Testis (tissue), 2 donors: ENCODE measurements around the gene FAM78A.

Experiments
- POLR2A ChIP-seq: fragments of 450-650 bp; IDR thresholded peaks from one replicate; pipeline ENCODE4 v1.6.1; 2017; ENCODE audit warnings: antibody characterized with exemption, mild to moderate bottlenecking, moderate library complexity
- TF ChIP-seq, protein P1 (sequence below), 3 experiments: fragments of 450-650 bp in 2 of 3; fragments of 200-600 bp in 1 of 3; sonication (generic) in 1 of 3; IDR thresholded peaks; one replicate each; pipeline ENCODE4 v1.5.1; 2016 to 2019; ENCODE audit warnings: antibody characterized with exemption in 3 of 3, mild to moderate bottlenecking in 2 of 3, moderate library complexity in 1 of 3

DNA sequence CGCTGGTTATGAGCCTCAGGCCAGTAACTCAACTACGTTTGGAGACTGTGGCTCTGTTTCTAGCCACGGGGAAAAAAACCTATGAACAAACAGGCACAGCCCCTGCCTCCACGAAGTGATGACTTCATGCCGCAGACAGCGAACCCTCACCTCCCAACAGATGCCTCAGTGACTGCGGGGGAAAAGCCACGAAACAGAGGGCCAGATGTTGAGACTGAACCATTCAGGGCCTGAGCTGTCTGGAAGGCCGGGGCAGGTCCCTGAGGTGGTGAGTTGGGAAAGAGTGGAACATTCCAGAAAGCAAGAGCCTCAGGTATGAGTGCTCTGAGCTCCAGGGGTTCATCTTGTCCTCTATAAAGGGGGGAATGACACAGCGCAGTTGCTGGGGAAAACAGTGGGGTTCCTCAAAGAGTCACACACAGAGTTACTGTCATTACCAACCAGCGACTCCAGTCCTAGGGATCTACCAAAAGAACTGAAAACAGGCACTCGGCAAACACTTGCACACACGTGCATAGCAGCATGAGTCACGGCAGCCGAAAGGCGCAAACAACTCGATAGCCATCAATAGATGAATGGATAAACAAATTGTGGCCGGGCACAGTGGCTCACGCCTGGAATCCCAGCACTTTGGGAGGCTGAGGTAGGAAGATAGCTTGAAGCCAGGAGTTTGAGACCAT is 28.5 kb upstream of the FAM78A start:
- no peak for TF ChIP-seq POLR2A
- TF ChIP-seq, protein P1, sequence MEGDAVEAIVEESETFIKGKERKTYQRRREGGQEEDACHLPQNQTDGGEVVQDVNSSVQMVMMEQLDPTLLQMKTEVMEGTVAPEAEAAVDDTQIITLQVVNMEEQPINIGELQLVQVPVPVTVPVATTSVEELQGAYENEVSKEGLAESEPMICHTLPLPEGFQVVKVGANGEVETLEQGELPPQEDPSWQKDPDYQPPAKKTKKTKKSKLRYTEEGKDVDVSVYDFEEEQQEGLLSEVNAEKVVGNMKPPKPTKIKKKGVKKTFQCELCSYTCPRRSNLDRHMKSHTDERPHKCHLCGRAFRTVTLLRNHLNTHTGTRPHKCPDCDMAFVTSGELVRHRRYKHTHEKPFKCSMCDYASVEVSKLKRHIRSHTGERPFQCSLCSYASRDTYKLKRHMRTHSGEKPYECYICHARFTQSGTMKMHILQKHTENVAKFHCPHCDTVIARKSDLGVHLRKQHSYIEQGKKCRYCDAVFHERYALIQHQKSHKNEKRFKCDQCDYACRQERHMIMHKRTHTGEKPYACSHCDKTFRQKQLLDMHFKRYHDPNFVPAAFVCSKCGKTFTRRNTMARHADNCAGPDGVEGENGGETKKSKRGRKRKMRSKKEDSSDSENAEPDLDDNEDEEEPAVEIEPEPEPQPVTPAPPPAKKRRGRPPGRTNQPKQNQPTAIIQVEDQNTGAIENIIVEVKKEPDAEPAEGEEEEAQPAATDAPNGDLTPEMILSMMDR (IDR thresholded peaks at IDR 0.05), result no peak
